ENCODE measurements around the gene USP17L11. TPM values are rescaled to one million over a fixed set of nuclear protein-coding genes. Genes with fewer than 3 reads are reported as not detected.
"Not testable (repeated sequence)": the region's sequence is repeated elsewhere in the genome, so short reads cannot be mapped to it uniquely, and the experiment has no call there.

USP17L11 gene
- total RNA-seq, 2 experiments from 2014 or later: not detected

DNA sequence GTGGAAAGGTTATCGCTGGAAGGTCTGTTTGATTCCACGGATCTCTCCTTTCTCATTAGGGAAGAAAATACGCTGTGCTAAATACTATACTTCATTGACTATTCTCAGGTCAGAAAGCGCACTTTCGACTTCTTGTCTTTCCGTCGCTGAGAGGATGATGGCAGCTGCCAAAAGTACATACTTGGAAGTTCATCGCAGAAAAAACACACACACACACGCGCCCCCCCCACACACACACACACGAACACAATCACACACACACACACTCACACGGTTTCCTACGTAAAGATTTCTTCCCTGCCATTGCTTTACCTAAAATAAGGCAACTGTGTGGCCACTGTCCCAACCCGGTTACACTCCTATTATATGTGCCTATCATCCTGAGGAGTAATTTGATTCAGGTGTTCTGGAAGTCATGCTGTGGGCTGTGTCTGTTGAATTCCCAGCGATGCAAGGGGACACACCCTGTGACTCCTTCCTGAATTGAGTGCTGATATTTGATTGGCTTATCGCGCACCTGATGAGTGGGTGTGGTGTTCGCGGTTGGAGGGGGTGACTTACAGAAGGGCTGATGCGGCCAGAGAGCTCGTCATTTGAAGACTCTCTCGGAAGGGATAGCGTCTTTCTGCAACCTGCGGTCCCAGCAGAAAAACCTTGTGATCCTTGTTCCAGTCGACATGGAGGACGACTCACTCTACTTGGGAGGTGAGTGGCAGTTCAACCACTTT lies 32.9 kb downstream of the USP17L11 start, which contains the start of gene USP17L18:
Gene USP17L18, plus strand, starts transcription at position 678 of the 728 bp plus-strand sequence. Its CDS starts 0 bp downstream, at position 678.
- DNase-seq: peak; percentile 14
- H3K9me3 Mint-ChIP-seq (ENCODE audit: insufficient read depth); H3K27ac Mint-ChIP-seq; ATAC-seq; H3K4me3 Mint-ChIP-seq; H3K27me3 Mint-ChIP-seq (ENCODE audit: low read depth); H3K36me3 Mint-ChIP-seq (ENCODE audit: low read depth); H3K4me1 Mint-ChIP-seq (ENCODE audit: low read depth); POLR2A ChIA-PET; CTCF ChIA-PET: not testable (repeated sequence)

DNA sequence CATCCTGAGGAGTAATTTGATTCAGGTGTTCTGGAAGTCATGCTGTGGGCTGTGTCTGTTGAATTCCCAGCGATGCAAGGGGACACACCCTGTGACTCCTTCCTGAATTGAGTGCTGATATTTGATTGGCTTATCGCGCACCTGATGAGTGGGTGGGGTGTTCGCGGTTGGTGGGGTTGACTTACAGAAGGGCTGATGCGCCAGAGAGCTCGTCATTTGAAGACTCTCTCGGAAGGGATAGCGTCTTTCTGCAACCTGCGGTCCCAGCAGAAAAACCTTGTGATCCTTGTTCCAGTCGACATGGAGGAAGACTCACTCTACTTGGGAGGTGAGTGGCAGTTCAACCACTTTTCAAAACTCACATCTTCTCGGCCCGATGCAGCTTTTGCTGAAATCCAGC lies 37.9 kb downstream of the USP17L11 start, which contains the start of gene USP17L19:
Gene USP17L19, plus strand, starts transcription at position 301 of the 400 bp plus-strand sequence. Its CDS starts 0 bp downstream, at position 301.
- H3K4me1 Mint-ChIP-seq (ENCODE audit: low read depth); DNase-seq; ATAC-seq; H3K27me3 Mint-ChIP-seq (ENCODE audit: low read depth); H3K4me3 Mint-ChIP-seq; H3K36me3 Mint-ChIP-seq (ENCODE audit: low read depth); POLR2A ChIA-PET; H3K27ac Mint-ChIP-seq; CTCF ChIA-PET; H3K9me3 Mint-ChIP-seq (ENCODE audit: insufficient read depth): not testable (repeated sequence)

DNA sequence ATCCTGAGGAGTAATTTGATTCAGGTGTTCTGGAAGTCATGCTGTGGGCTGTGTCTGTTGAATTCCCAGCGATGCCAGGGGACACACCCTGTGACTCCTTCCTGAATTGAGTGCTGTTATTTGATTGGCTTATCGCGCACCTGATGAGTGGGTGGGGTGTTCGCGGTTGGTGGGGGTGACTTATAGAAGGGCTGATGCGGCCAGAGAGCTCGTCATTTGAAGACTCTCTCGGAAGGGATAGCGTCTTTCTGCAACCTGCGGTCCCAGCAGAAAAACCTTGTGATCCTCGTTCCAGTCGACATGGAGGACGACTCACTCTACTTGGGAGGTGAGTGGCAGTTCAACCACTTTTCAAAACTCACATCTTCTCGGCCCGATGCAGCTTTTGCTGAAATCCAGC lies 42.6 kb downstream of the USP17L11 start, which contains the start of gene USP17L20:
Gene USP17L20, plus strand, starts transcription at position 301 of the 400 bp plus-strand sequence. Its CDS starts 0 bp downstream, at position 301.
- H3K27ac Mint-ChIP-seq; ATAC-seq; H3K9me3 Mint-ChIP-seq (ENCODE audit: insufficient read depth); H3K4me1 Mint-ChIP-seq (ENCODE audit: low read depth); POLR2A ChIA-PET; CTCF ChIA-PET; H3K27me3 Mint-ChIP-seq (ENCODE audit: low read depth); H3K4me3 Mint-ChIP-seq; H3K36me3 Mint-ChIP-seq (ENCODE audit: low read depth); DNase-seq: not testable (repeated sequence)

DNA sequence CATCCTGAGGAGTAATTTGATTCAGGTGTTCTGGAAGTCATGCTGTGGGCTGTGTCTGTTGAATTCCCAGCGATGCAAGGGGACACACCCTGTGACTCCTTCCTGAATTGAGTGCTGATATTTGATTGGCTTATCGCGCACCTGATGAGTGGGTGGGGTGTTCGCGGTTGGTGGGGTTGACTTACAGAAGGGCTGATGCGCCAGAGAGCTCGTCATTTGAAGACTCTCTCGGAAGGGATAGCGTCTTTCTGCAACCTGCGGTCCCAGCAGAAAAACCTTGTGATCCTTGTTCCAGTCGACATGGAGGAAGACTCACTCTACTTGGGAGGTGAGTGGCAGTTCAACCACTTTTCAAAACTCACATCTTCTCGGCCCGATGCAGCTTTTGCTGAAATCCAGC lies 47.4 kb downstream of the USP17L11 start, which contains the start of gene USP17L21:
Gene USP17L21, plus strand, starts transcription at position 301 of the 400 bp plus-strand sequence. Its CDS starts 0 bp downstream, at position 301.
- H3K9me3 Mint-ChIP-seq (ENCODE audit: insufficient read depth); H3K27ac Mint-ChIP-seq; H3K27me3 Mint-ChIP-seq (ENCODE audit: low read depth); CTCF ChIA-PET; H3K4me1 Mint-ChIP-seq (ENCODE audit: low read depth); POLR2A ChIA-PET; H3K4me3 Mint-ChIP-seq; H3K36me3 Mint-ChIP-seq (ENCODE audit: low read depth); ATAC-seq; DNase-seq: not testable (repeated sequence)

Other genes with a start within 250 kb of the USP17L11 start
- not detected for gene FAM90A26, start 45.0 kb upstream of the USP17L11 start, total RNA-seq
- not detected for gene USP17L10, start 4.7 kb upstream of the USP17L11 start, total RNA-seq
- gene USP17L12, start 4.7 kb downstream of the USP17L11 start, total RNA-seq: not detected
- gene USP17L13, start 9.5 kb downstream of the USP17L11 start, total RNA-seq: not detected
- gene USP17L15, start 19.0 kb downstream of the USP17L11 start, total RNA-seq: not detected
- gene USP17L17, start 28.5 kb downstream of the USP17L11 start, total RNA-seq: not detected
- not detected for gene USP17L18, start 33.2 kb downstream of the USP17L11 start, total RNA-seq
- gene USP17L19, start 38.0 kb downstream of the USP17L11 start, total RNA-seq: not detected
- gene USP17L20, start 42.7 kb downstream of the USP17L11 start, total RNA-seq: not detected
- not detected for gene USP17L21, start 47.5 kb downstream of the USP17L11 start, total RNA-seq
- gene USP17L22, start 52.2 kb downstream of the USP17L11 start, total RNA-seq: not detected
- not detected for gene USP17L24, start 109.8 kb downstream of the USP17L11 start, total RNA-seq
- gene USP17L25, start 114.5 kb downstream of the USP17L11 start, total RNA-seq: not detected
- not detected for gene USP17L26, start 119.3 kb downstream of the USP17L11 start, total RNA-seq
- gene USP17L5, start 124.0 kb downstream of the USP17L11 start, total RNA-seq: not detected
- not detected for gene USP17L27, start 128.7 kb downstream of the USP17L11 start, total RNA-seq
- not detected for gene USP17L28, start 133.5 kb downstream of the USP17L11 start, total RNA-seq
- not detected for gene USP17L29, start 138.2 kb downstream of the USP17L11 start, total RNA-seq
- not detected for gene USP17L30, start 147.7 kb downstream of the USP17L11 start, total RNA-seq
- not detected for gene DEFB131A, start 229.0 kb downstream of the USP17L11 start, total RNA-seq

Measured in activated CD8-positive, alpha-beta T cell treated with anti-CD3 and anti-CD28 coated beads, Interleukin-2, amount 10 ng/mL, durations not matched to agents 7 days and 5 days (primary cell).